ENCODE measurements around the gene PLEKHG3.

The PLEKHG3 gene

GRCh38 chr14:64775081-64775777 lies 71.0 kb downstream of the PLEKHG3 start:
- no peak for DNase-seq (ENCODE audit: insufficient read length, low spot score)
- peak; percentile 98 for FAIRE-seq

GRCh38 chr14:64777461-64777860 lies 73.2 kb downstream of the PLEKHG3 start:
- FAIRE-seq = no peak
- no peak for DNase-seq (ENCODE audit: insufficient read length, low spot score)

DNA sequence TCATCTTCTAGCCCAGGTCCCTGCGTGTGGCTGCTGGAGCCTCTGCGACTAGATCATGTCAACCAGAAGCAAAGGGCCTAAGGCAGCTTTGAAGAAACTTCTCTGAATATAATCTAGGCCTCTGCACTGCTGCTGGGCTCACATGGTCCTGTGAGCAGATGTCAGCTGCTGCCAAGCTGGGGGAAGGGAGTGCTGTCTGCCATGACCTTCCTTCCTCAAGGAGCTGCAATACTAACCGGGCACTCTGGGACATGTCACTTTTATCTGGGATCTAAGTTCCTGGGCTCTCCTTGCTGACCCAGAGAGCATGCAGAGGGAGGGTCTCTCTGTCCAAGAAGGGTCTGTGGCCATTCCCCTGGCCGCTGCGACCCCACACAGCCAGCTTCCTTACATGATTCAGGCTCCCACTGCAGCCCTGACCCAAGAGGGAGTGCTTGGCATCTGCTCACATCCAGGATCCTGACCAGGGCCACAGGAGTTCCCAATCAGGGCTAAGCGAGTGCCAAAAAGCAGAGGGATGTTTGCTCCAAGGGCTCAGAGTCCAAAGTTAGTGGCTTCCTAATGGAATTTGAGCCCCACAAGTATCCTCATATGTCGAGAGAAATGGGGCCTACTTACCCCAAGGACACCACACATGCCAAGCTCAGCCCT lies 74.0 kb downstream of the PLEKHG3 start:
- no peak for DNase-seq (ENCODE audit: insufficient read length, low spot score)
- FAIRE-seq = no peak

- FAIRE-seq (peak; percentile 97), DNase-seq (ENCODE audit: insufficient read length, low spot score) (no peak)
These were observed 75.2 kb downstream of the PLEKHG3 start for GRCh38 chr14:64779472-64779871.

GRCh38 chr14:64782196-64782595 lies 78.0 kb downstream of the PLEKHG3 start:
- DNase-seq (ENCODE audit: insufficient read length, low spot score) (no peak), FAIRE-seq (no peak)

- FAIRE-seq (peak; percentile 94), DNase-seq (ENCODE audit: insufficient read length, low spot score) (no peak)
These were observed 79.8 kb downstream of the PLEKHG3 start for GRCh38 chr14:64784006-64784405.

DNA sequence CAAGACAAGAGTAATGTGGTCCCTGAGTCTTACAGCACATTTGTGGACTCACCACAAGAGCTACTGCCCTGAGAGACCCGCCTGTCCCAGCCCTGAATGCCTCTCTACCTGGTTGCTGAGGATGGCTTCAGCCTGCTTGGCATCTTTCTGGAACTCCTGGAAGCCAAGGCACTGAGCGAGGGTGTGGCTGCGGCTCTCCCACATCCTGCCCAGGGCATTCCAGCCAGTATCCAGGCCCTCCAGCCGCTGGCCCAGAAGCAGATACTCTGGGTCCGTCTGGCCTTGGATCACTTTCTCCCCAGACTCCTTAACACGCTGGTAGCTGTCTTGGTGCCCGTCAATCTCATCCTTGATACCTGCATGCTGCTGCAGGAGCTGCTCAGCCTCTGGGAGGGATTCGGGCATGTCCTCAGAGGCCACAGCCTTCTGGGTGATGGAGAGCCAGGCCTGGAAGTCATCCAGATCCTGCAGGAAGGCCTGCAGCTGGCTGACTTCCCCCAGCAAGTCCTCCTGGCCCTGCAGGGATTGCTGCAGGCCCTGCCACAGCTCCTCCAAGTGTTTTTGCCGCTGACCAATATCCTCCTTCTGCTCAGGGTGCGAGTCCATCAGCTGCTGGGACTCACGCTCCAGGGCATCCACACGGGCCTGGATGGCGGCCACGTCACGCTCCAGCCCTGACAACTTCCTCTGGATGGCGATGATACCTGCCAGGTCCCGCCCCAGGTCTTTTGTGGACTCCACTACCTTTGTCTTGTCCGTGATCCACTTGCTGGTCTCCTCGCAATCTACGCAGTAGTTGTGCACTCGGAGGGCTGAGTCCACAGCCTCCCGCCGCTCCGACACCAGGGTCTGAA lies 82.3 kb downstream of the PLEKHG3 start:
- no peak for DNase-seq (ENCODE audit: insufficient read length, low spot score)

GRCh38 chr14:64787619-64788018 lies 83.4 kb downstream of the PLEKHG3 start:
- FAIRE-seq (no peak), DNase-seq (ENCODE audit: insufficient read length, low spot score) (no peak)

More for the DNA sequence above, 82.3 kb downstream of the PLEKHG3 start:
- peak; percentile 96 for FAIRE-seq

DNA sequence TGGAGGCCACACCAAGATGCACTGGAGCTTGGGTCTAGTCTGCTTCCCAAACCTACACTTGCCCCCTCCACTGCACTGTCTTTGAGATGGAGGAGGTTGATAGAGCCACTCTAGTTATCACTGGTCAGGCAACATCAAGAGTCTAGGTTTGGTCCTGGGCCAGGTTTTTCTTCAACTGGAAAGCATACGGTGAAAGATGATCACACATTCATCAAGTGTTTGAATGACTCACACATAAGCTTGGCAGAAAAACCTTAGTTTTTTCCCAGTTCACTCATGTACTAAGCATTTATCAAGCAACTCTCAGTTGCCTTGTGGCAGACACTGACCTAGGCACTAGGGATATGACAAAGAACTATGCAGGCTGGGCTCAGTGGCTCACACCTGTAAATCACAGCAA lies 84.5 kb downstream of the PLEKHG3 start:
- DNase-seq (ENCODE audit: insufficient read length, low spot score) (peak; percentile 99), FAIRE-seq (peak; percentile 99)

GRCh38 chr14:64789696-64790095 lies 85.5 kb downstream of the PLEKHG3 start:
- FAIRE-seq = no peak
- DNase-seq (ENCODE audit: insufficient read length, low spot score) = no peak

GRCh38 chr14:64790478-64790877 lies 86.3 kb downstream of the PLEKHG3 start:
- DNase-seq (ENCODE audit: insufficient read length, low spot score) (no peak), FAIRE-seq (no peak)

DNA sequence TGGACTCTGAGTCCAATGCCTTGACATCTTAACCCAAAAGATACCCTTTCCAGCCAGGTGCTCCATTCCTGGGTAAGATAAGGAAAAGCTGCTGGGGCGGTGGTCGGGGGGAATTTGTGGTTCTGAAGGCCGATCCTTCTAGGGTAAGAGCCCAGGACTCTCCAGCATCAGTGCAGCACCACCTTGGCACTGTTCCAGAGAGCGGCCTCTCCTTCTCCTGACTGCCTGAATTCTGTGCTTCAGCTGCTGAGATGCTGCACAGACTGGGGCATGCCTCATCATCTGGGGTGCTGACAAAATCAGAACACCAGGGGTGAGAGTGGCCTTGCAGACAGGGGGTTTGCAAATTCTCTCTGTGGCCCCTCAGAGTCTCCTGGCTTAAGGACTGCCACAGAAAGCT lies 88.0 kb downstream of the PLEKHG3 start:
- no peak for DNase-seq (ENCODE audit: insufficient read length, low spot score)
- no peak for FAIRE-seq

GRCh38 chr14:64792871-64793560 lies 88.8 kb downstream of the PLEKHG3 start:
- no peak for FAIRE-seq
- DNase-seq (ENCODE audit: insufficient read length, low spot score) = no peak

DNA sequence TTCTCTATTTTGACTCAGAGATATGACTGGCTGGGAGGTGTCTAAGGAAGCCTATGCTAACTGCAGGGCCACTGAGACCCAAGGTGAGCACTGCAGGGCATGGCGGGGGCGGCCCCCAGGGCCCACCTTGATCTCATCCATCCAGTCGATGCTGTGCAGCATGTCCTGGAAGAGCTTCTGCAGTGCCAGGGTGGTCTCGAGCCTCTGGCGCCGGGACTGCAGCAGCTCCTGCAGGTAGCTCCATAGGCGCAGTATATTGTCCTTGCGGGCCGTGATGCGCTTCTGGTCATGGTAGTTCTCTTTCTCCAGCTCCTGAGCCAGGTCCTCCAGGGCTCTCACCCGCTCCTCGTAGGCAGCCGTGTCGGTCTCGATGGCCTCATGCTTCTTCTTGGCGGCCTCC lies 91.0 kb downstream of the PLEKHG3 start:
- DNase-seq (ENCODE audit: insufficient read length, low spot score) = no peak
- no peak for FAIRE-seq

DNA sequence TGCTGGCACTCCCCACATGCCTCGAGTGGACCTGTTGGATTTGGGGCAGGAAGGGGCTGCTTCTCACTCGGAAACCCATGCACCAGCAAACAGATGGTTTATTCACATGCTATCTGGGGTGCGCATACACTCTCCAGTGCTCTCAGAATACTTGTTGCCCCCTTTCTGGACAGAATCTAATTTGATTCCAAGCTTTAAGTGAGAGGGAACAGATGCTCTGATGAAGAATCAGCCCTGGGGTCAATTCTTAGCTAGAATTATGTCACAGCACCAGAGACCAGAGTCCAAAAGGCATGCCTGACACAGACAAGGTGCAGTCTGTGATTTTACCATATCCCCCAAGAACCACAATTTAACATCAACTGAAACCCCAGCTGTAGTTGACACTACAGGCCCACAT lies 91.7 kb downstream of the PLEKHG3 start:
- DNase-seq (ENCODE audit: insufficient read length, low spot score) (no peak), FAIRE-seq (peak; percentile 91)

- FAIRE-seq = no peak
- DNase-seq (ENCODE audit: insufficient read length, low spot score) = no peak
These were observed 92.1 kb downstream of the PLEKHG3 start for GRCh38 chr14:64796369-64796768.

- FAIRE-seq (no peak), DNase-seq (ENCODE audit: insufficient read length, low spot score) (no peak)
These were observed 95.3 kb downstream of the PLEKHG3 start for GRCh38 chr14:64799555-64799954.
